Measurements from ENCODE around the gene TLR9. TPM values are rescaled to one million over a fixed set of nuclear protein-coding genes. Genes with fewer than 3 reads are reported as not detected.

The TLR9 gene
- total RNA-seq, 4 donors from 2014 or later = 0.19 to 0.61 TPM; not detected in 2

DNA sequence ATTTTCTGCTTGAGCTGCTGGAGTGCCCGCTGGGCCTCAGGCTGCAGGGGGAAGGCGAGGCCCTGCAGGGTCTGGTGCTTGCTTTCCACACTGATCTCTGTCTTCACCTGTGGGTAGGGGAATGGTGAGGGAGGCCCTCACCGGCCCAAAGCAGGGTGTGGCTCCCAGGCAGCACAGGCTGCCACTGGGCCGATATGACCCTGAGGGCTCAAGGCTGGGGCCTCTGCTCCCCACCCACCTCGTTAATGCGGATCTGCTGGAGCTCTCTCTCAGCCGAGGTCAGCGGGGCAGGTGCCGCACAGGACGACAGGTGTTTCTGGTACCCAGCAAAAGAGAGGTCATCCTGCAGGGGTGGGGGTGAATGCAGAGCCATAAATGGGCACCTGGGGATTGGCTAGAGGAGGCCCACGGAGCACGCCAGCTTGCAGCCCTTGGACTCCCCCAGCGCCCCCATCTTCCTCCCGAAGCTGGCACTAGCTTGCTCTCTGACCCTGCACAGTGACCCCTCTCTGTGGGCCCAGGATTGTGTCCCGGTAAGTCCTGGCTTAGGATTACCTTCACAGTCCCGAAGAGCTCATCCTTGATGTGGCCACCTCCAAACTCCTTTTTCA lies 5.5 kb upstream of the TLR9 start:
- 82 to 88% methylated on average over 16 of the region's 16 CpGs for WGBS, 2 donors
- H3K4me3 ChIP-seq (ENCODE audit: low read depth, poor library complexity, severe bottlenecking) = no peak overlapping the region
- intact Hi-C loops (cut with DNase I; ENCODE audit: low total_unique reads) = loop anchor here (10.0 kb wide), 1 partner anchor 54 kb away; the partner anchor contains the start of gene GLYCTK
- TF ChIP-seq, protein P1, sequence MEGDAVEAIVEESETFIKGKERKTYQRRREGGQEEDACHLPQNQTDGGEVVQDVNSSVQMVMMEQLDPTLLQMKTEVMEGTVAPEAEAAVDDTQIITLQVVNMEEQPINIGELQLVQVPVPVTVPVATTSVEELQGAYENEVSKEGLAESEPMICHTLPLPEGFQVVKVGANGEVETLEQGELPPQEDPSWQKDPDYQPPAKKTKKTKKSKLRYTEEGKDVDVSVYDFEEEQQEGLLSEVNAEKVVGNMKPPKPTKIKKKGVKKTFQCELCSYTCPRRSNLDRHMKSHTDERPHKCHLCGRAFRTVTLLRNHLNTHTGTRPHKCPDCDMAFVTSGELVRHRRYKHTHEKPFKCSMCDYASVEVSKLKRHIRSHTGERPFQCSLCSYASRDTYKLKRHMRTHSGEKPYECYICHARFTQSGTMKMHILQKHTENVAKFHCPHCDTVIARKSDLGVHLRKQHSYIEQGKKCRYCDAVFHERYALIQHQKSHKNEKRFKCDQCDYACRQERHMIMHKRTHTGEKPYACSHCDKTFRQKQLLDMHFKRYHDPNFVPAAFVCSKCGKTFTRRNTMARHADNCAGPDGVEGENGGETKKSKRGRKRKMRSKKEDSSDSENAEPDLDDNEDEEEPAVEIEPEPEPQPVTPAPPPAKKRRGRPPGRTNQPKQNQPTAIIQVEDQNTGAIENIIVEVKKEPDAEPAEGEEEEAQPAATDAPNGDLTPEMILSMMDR (IDR thresholded peaks at IDR 0.05) = no peak
- TF ChIP-seq POLR2A (IDR thresholded peaks at IDR 0.05) = no peak
- no peak for DNase-seq (ENCODE audit: low spot score in 2 of 2)

DNA sequence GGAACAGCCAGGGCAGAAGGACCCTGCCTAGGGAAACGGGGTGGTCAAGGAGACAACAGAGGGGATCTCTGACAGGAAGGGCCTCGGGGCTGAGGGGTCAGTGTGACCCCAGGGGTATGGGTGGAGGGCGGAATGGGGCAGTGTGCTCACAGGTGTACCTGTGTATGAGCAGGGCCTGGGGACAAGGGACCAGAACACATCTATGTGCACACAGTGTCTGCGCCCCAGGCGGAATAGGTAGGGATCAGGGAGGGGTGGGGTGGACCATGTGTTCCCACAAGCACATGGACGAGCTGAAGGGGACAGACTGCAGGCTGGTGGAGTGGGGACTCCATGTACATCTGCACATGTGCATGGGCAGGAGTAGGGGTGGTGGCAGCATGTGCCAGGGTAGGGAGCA lies 5.0 kb upstream of the TLR9 start:
- WGBS, 2 donors = 90 to 93% methylated on average over 6 of the region's 6 CpGs
- H3K4me3 ChIP-seq (ENCODE audit: low read depth, poor library complexity, severe bottlenecking) = no peak overlapping the region
- no peak for DNase-seq (ENCODE audit: low spot score in 2 of 2)
- TF ChIP-seq, protein P1 (IDR thresholded peaks at IDR 0.05) = no peak
- TF ChIP-seq POLR2A (IDR thresholded peaks at IDR 0.05) = no peak
- intact Hi-C loops (cut with DNase I; ENCODE audit: low total_unique reads) = loop anchor here (10.0 kb wide), 1 partner anchor 54 kb away; the partner anchor contains the start of gene GLYCTK

DNA sequence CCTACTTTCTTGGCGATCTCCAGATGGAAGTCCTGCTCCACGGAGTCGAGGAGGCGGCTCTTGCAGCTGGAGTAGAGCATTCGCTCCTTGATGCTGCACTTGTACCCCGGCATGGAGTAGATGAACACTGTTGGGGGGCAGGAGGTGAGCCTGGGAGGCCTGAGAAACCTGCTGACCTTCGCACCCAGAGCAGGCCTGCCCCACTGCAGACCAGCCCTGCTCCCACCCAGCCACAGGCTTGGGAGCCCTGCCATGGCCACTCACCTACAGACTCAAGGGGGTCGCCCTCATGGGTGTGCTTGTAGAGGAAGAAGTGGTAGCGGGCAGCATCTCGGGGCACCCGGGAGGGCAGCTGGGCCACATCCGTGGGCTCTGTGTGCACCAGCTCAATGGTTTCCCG lies 4.2 kb upstream of the TLR9 start:
- TF ChIP-seq, protein P1 (IDR thresholded peaks at IDR 0.05) = no peak
- TF ChIP-seq POLR2A (IDR thresholded peaks at IDR 0.05) = no peak
- DNase-seq (ENCODE audit: low spot score in 2 of 2) = no peak
- WGBS, 2 donors = 92 to 94% methylated on average over 10 to 12 of the region's 13 CpGs
- intact Hi-C loops (cut with DNase I; ENCODE audit: low total_unique reads) = loop anchor here (5.0 to 10.0 kb wide), 2 partner anchors 55 to 113 kb away; partner anchors contain the start of gene GLYCTK
- no peak overlapping the region for H3K4me3 ChIP-seq (ENCODE audit: low read depth, poor library complexity, severe bottlenecking)

DNA sequence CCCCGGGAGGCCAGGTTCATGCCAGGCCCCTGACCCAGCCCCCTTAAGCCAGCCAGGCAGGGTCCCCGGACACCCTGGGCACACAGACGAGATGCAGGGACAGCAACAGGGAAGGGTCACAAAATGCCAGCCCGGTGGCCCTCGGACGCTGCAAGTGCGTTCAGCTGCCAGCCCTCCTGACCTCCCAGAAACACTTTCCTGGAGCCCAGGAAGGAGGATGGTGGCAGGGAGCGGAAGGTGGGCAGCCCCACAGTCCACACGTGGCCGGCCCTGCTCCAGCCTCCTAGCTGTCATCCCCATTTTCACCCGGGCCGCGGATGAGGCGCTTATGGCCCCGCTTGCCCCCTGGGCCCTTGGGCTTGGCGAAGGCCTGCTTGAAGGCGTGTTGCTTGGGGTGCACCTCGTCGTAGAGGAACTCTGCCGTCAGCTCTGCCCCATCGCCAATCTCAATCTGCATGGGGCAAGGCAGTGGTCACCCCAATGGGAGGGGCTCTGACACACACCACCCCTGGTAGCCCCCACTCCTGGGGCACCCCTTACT lies 3.4 kb upstream of the TLR9 start:
- intact Hi-C loops (cut with DNase I; ENCODE audit: low total_unique reads) = loop anchor here (5.0 kb wide), 1 partner anchor 113 kb away; no protein-coding TSS in a partner anchor
- TF ChIP-seq, protein P1 (IDR thresholded peaks at IDR 0.05) = no peak
- no peak for TF ChIP-seq POLR2A (IDR thresholded peaks at IDR 0.05)
- DNase-seq (ENCODE audit: low spot score in 2 of 2) = no peak
- 89 to 90% methylated on average over 18 to 20 of the region's 21 CpGs for WGBS, 2 donors
- no peak overlapping the region for H3K4me3 ChIP-seq (ENCODE audit: low read depth, poor library complexity, severe bottlenecking)

DNA sequence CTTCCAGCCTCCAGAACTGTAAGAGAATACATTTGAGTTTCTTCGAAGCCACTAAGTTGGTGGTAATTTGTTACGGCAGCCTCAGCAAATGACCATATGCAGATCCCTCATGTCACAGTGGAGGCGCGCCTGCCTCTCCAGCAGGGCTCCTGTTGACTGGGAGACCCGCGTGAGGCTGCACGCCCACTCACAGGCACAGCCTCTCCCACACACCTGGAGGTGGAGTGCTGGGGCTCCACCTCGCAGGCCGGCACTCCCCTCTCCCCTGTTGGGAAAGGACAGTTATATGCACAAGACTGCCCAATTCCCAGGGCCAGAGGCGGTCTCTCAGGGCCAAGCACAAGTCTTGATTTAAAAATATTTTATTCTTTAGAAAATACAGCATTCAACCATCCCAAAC lies 2.8 kb upstream of the TLR9 start:
- intact Hi-C loops (cut with DNase I; ENCODE audit: low total_unique reads) = loop anchor here (5.0 kb wide), 1 partner anchor 114 kb away; no protein-coding TSS in a partner anchor
- no peak for TF ChIP-seq POLR2A (IDR thresholded peaks at IDR 0.05)
- TF ChIP-seq, protein P1 (IDR thresholded peaks at IDR 0.05) = no peak
- H3K4me3 ChIP-seq (ENCODE audit: low read depth, poor library complexity, severe bottlenecking) = no peak overlapping the region
- WGBS, 2 donors = 81 to 88% methylated on average over 10 of the region's 10 CpGs
- DNase-seq (ENCODE audit: low spot score in 2 of 2) = no peak

All from lower leg skin (tissue), 4 donors.